IMR-90 (cell line): ENCODE measurements around the gene PLEK. TPM values are rescaled to one million over a fixed set of nuclear protein-coding genes. Genes with fewer than 3 reads are reported as not detected.

Experiments used
- ATAC-seq: fragments of 200-7000 bp; cut with Tn5 transposase; 2 replicates; pipeline ENCODE4 v1.9.1; 2020; ENCODE audit warnings: low read depth, mild to moderate bottlenecking, moderate library complexity
- BruUV-seq: library from RNA; stranded (reverse); fragments of 400-500 nt; replicated peaks from 2 replicates; lab custom pipeline; 2021; lab: Mats Ljungman, UMichigan
- CTCF ChIA-PET: fragments of 300-600 bp; formaldehyde crosslinking; extraction: SDS; loops from one replicate; lab custom pipeline; 2021; ENCODE audit warnings: antibody characterized with exemption; lab: Yijun Ruan, JAX
- POLR2A ChIA-PET: fragments of 300-600 bp; sonication (Branson Sonifier 250); formaldehyde crosslinking; loops from one replicate; lab custom pipeline; 2022; ENCODE audit warnings: antibody characterized with exemption; ENCODE audit not compliant: unreplicated experiment; lab: Charles Lee
- DNase-seq: peaks from one replicate; pipeline ENCODE4 v3.0.0; 2013
- H2AFZ ChIP-seq: replicated peaks from 2 replicates; pipeline ENCODE3; 2013; ENCODE audit warnings: low read length, mild to moderate bottlenecking; ENCODE audit not compliant: poor library complexity
- H2AK5ac ChIP-seq: 2 replicates; pipeline ENCODE4 v1.6.1; 2013; ENCODE audit warnings: low read depth, low read length, inconsistent platforms
- H2AK9ac ChIP-seq: replicated peaks from 2 replicates; pipeline ENCODE3; 2013; ENCODE audit warnings: mild to moderate bottlenecking, low read depth, low read length, moderate library complexity; ENCODE audit not compliant: poor library complexity
- H2BK120ac ChIP-seq: 2 replicates; pipeline ENCODE4 v1.6.1; 2013; ENCODE audit warnings: low read depth, low read length, inconsistent platforms
- H2BK15ac ChIP-seq: 3 replicates; pipeline ENCODE4 v1.6.1; 2013; ENCODE audit warnings: low read depth, low read length, inconsistent platforms
- H2BK20ac ChIP-seq: 2 replicates; pipeline ENCODE4 v1.6.1; 2013; ENCODE audit warnings: low read depth, mild to moderate bottlenecking, inconsistent platforms, low read length, moderate library complexity
- H2BK5ac ChIP-seq: 2 replicates; pipeline ENCODE4 v1.6.1; 2013; ENCODE audit warnings: mild to moderate bottlenecking, low read depth, low read length, inconsistent platforms; ENCODE audit not compliant: poor library complexity, severe bottlenecking
- H3K14ac ChIP-seq: replicated peaks from 2 replicates; pipeline ENCODE4 v1.6.1; 2013; ENCODE audit warnings: low read depth, low read length, inconsistent platforms
- H3K18ac ChIP-seq: 2 replicates; pipeline ENCODE4 v1.6.1; 2013; ENCODE audit warnings: low read depth, low read length, control low read depth
- H3K23ac ChIP-seq: 2 replicates; pipeline ENCODE4 v1.6.1; 2013; ENCODE audit warnings: low read depth, low read length, inconsistent platforms
- H3K27ac ChIP-seq: 2 replicates; pipeline ENCODE4 v1.5.1; 2013; ENCODE audit warnings: mild to moderate bottlenecking, control low read depth, low read length; ENCODE audit not compliant: insufficient read depth
- H3K27me3 ChIP-seq: 2 replicates; pipeline ENCODE4 v1.6.1; 2013; ENCODE audit warnings: low read length; ENCODE audit not compliant: control insufficient read depth, insufficient read depth
- H3K36me3 ChIP-seq: 2 replicates; pipeline ENCODE4 v1.6.1; 2013; ENCODE audit warnings: low read length, mixed read lengths; ENCODE audit not compliant: control insufficient read depth, insufficient read depth
- H3K4ac ChIP-seq: 2 replicates; pipeline ENCODE4 v1.6.1; 2013; ENCODE audit warnings: low read depth, low read length, inconsistent platforms
- H3K4me1 ChIP-seq: 2 replicates; pipeline ENCODE4 v1.6.1; 2013; ENCODE audit warnings: low read length, mixed read lengths; ENCODE audit not compliant: control insufficient read depth, insufficient read depth
- H3K4me2 ChIP-seq: 2 replicates; pipeline ENCODE4 v1.6.1; 2013; ENCODE audit warnings: low read depth, mild to moderate bottlenecking, control low read depth, low read length, moderate library complexity
- H3K4me3 ChIP-seq: 2 replicates; pipeline ENCODE4 v1.5.1; 2013; ENCODE audit warnings: low read depth, mild to moderate bottlenecking, control low read depth, low read length, moderate library complexity; ENCODE audit not compliant: insufficient read depth
- H3K56ac ChIP-seq: 2 replicates; pipeline ENCODE4 v1.6.1; 2013; ENCODE audit warnings: low read length, inconsistent platforms; ENCODE audit not compliant: insufficient read depth; ENCODE audit errors: extremely low read depth
- H3K79me1 ChIP-seq, 2 experiments: 2 replicates each; pipeline ENCODE4 v1.6.1; 2013; ENCODE audit warnings: low read length in 2 of 2, inconsistent platforms in 1 of 2, low read depth in 1 of 2
- H3K9ac ChIP-seq: 2 replicates; pipeline ENCODE4 v1.6.1; 2013; ENCODE audit warnings: low read depth, low read length, control low read depth
- H3K9me1 ChIP-seq: 2 replicates; pipeline ENCODE4 v1.6.1; 2013; ENCODE audit warnings: low read length, inconsistent platforms; ENCODE audit not compliant: insufficient read depth
- H3K9me3 ChIP-seq: 2 replicates; pipeline ENCODE4 v1.6.1; 2013; ENCODE audit warnings: low read length; ENCODE audit not compliant: control insufficient read depth, insufficient read depth
- H4K20me1 ChIP-seq: 2 replicates; pipeline ENCODE4 v1.6.1; 2013; ENCODE audit warnings: low read length, inconsistent platforms; ENCODE audit not compliant: insufficient read depth
- H4K5ac ChIP-seq: 2 replicates; pipeline ENCODE4 v1.6.1; 2013; ENCODE audit warnings: mild to moderate bottlenecking, low read depth, low read length, control low read depth
- H4K8ac ChIP-seq, 2 experiments: 2 replicates each; pipeline ENCODE4 v1.6.1; 2013; ENCODE audit warnings: low read depth in 2 of 2, low read length in 2 of 2, control low read depth in 1 of 2, inconsistent platforms in 1 of 2
- H4K91ac ChIP-seq: 2 replicates; pipeline ENCODE4 v1.6.1; 2013; ENCODE audit warnings: low read depth, low read length, inconsistent platforms; ENCODE audit not compliant: insufficient read depth
- BHLHE40 ChIP-seq: fragments of 150-350 bp; IDR thresholded peaks from 2 replicates; pipeline ENCODE4 v1.6.1; 2016; ENCODE audit warnings: mild to moderate bottlenecking, low read depth, low read length
- CEBPB ChIP-seq: IDR thresholded peaks from 2 replicates; pipeline ENCODE4 v1.6.1; 2012; ENCODE audit warnings: low read depth, low read length, improper control_type of control experiment
- CHD1 ChIP-seq: IDR thresholded peaks from 2 replicates; pipeline ENCODE4 v1.6.1; 2012; ENCODE audit warnings: low read depth, low read length, improper control_type of control experiment
- CTCF ChIP-seq: conservative IDR thresholded peaks from 2 replicates; pipeline ENCODE4 v1.5.1; 2012; ENCODE audit warnings: mild to moderate bottlenecking, low read depth, low read length, improper control_type of control experiment
- ELK1 ChIP-seq: fragments of 150-350 bp; IDR thresholded peaks from 2 replicates; pipeline ENCODE4 v1.6.1; 2016; ENCODE audit warnings: low read depth, mild to moderate bottlenecking, low read length, moderate library complexity, borderline replicate concordance
- FOS ChIP-seq: fragments of 150-350 bp; IDR thresholded peaks from 2 replicates; pipeline ENCODE4 v1.6.1; 2016; ENCODE audit warnings: low read depth, low read length
- MAFK ChIP-seq: IDR thresholded peaks from 2 replicates; pipeline ENCODE4 v1.6.1; 2012; ENCODE audit warnings: low read depth, low read length, improper control_type of control experiment
- MAZ ChIP-seq: IDR thresholded peaks from 2 replicates; pipeline ENCODE4 v1.6.1; 2012; ENCODE audit warnings: low read depth, mild to moderate bottlenecking, low read length, improper control_type of control experiment, moderate library complexity, borderline replicate concordance
- MXI1 ChIP-seq: IDR thresholded peaks from 2 replicates; pipeline ENCODE4 v1.6.1; 2012; ENCODE audit warnings: low read depth, mild to moderate bottlenecking, low read length, moderate library complexity, borderline replicate concordance
- NFE2L2 ChIP-seq: fragments of 150-350 bp; IDR thresholded peaks from 2 replicates; pipeline ENCODE4 v1.6.1; 2016; ENCODE audit warnings: low read depth, mild to moderate bottlenecking, low read length
- POLR2A ChIP-seq: IDR thresholded peaks from 2 replicates; pipeline ENCODE4 v1.6.1; 2012; ENCODE audit warnings: mild to moderate bottlenecking, low read depth, low read length
- RAD21 ChIP-seq: IDR thresholded peaks from 2 replicates; pipeline ENCODE4 v1.6.1; 2012; ENCODE audit warnings: low read length, improper control_type of control experiment
- RCOR1 ChIP-seq: IDR thresholded peaks from 2 replicates; pipeline ENCODE4 v1.6.1; 2012; ENCODE audit warnings: mild to moderate bottlenecking, low read length, improper control_type of control experiment; ENCODE audit not compliant: insufficient replicate concordance
- RFX5 ChIP-seq: IDR thresholded peaks from 2 replicates; pipeline ENCODE4 v1.8.0; 2012; ENCODE audit warnings: low read depth, mild to moderate bottlenecking, low read length, moderate library complexity
- SMC3 ChIP-seq: fragments of 150-350 bp; IDR thresholded peaks from 2 replicates; pipeline ENCODE4 v1.6.1; 2016; ENCODE audit warnings: low read depth, mild to moderate bottlenecking, antibody characterized with exemption, low read length, moderate library complexity
- USF2 ChIP-seq: fragments of 150-350 bp; IDR thresholded peaks from 2 replicates; pipeline ENCODE4 v1.6.1; 2017; ENCODE audit warnings: mild to moderate bottlenecking, antibody characterized with exemption, low read length, low read depth
- WGBS, 2 experiments: methylation state at CpG; one replicate each; pipeline versions ENCODE4 v1.1.5 to v1.1.7; 2013; ENCODE audit warnings: missing lambda C conversion rate in 2 of 2; ENCODE audit not compliant: insufficient read length in 1 of 2; ENCODE audit errors: extremely low coverage in 2 of 2; 5-methylcytosine and 5-hydroxymethylcytosine counted together
- dilution Hi-C: fragments of 300-500 bp; cut with HindIII; formaldehyde crosslinking; loops from one replicate; pipeline ENCODE4 v1.14.3; 2018; ENCODE audit warnings: low sequenced_read_pairs; ENCODE audit not compliant: unreplicated experiment
- in situ Hi-C: fragments of 300-500 bp; cut with MboI; formaldehyde crosslinking; loops from 3 replicates; pipeline ENCODE4 v1.14.3; 2019; ENCODE audit warnings: low sequenced_read_pairs, inconsistent platforms, mixed read lengths
- intact Hi-C: fragments of 100-400 bp; cut with micrococcal nuclease; formaldehyde crosslinking; loops from 2 replicates; pipeline ENCODE4 v1.10.0; 2022
- polyA plus RNA-seq, 3 experiments: library from polyadenylated mRNA; depleted of rRNA; stranded (reverse); fragments of >200 nt; gene quantifications; 2 replicates each; pipeline ENCODE4 v1.2.3, GENCODE V29; 2012; ENCODE audit warnings: low replicate concordance in 1 of 3
- total RNA-seq: library from RNA; depleted of rRNA; stranded (reverse); fragments of >200 nt; gene quantifications from 2 replicates; pipeline ENCODE4 v1.2.3, GENCODE V29; 2012

Gene PLEK
- total and polyA plus RNA-seq, 2 of the 4 experiments (the other 2 are of a cell fraction), result under 0.01 TPM; not detected in 1

GRCh38 chr2:68418855-68419254 is 53.8 kb downstream of the PLEK start:
- in situ Hi-C loops, result no loop called here
- Histone ChIP-seq H3K4ac (no peak overlapping the region), H3K79me1 (no peaks in the 10 kb centered on the region), H3K14ac (no peak overlapping the region), H3K9me3 (no peaks in the 10 kb centered on the region), H3K4me2 (no peak overlapping the region), H2BK20ac (no peak overlapping the region), H2BK120ac (no peak overlapping the region), H3K9me1 (no peaks in the 10 kb centered on the region), H4K5ac (no peak overlapping the region), H3K27me3 (peaks cover 47% of the 10 kb centered on the region), H3K4me1 (no peaks in the 10 kb centered on the region), H3K23ac (no peak overlapping the region), H2AFZ (no peak overlapping the region), H2AK9ac (no peak overlapping the region), H4K91ac (no peak overlapping the region), H3K27ac (no peak overlapping the region), H3K9ac (no peak overlapping the region), H3K18ac (no peak overlapping the region), H4K20me1 (no peaks in the 10 kb centered on the region), H4K8ac (no peak overlapping the region), H3K56ac (no peak overlapping the region), H2BK15ac (no peak overlapping the region), H3K36me3 (no peaks in the 10 kb centered on the region), H2BK5ac (no peak overlapping the region), H3K4me3 (no peak overlapping the region), H2AK5ac (no peak overlapping the region)
- dilution Hi-C loops, result no loop called here
- TF ChIP-seq CHD1 (no peak), MAFK (no peak), USF2 (no peak), FOS (no peak), BHLHE40 (no peak), CEBPB (no peak), MXI1 (no peak), MAZ (no peak), RFX5 (no peak), CTCF (no peak), SMC3 (no peak), ELK1 (no peak), RCOR1 (no peak), NFE2L2 (no peak), POLR2A (no peak), RAD21 (no peak)
- CTCF ChIA-PET, result no interaction called here
- 45% methylated on average over 2 of the region's 3 CpGs; no CpG with 5 or more reads in 1 of the 2 experiments for WGBS, 2 experiments
- ATAC-seq (no peak), DNase-seq (no peak)
- POLR2A ChIA-PET, result no interaction called here
- no TSS peak for BruUV-seq
- intact Hi-C loops, result no loop called here
